NCI-H1105 treated with DMSO at 0.1 percent for 48 hours (cell line): Measurements from ENCODE around the gene TMEM80.

Source experiments
- DNase-seq: peaks from one replicate; lab custom pipeline; 2025; lab: John Stamatoyannopoulos, UW

TMEM80 gene

DNA sequence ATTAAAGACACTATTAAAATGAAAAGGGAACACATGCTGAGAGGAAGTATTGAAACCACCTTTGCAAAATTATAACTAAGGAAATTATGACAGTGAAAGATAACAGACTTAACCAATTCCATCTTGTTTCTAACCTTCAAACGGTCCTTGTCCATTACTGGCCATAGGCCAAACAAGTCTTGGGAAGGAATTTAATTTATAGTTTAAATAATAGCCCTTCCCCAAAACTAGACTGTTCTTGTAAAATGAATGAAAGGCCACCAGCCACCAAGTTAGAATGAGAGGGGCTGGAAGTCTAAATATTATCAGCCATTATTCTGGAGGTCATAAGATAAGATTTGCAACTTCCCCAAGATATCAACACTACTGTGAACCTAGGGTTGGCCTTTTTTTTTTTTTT is 49.8 kb downstream of the TMEM80 start:
- DNase-seq = no peak

DNA sequence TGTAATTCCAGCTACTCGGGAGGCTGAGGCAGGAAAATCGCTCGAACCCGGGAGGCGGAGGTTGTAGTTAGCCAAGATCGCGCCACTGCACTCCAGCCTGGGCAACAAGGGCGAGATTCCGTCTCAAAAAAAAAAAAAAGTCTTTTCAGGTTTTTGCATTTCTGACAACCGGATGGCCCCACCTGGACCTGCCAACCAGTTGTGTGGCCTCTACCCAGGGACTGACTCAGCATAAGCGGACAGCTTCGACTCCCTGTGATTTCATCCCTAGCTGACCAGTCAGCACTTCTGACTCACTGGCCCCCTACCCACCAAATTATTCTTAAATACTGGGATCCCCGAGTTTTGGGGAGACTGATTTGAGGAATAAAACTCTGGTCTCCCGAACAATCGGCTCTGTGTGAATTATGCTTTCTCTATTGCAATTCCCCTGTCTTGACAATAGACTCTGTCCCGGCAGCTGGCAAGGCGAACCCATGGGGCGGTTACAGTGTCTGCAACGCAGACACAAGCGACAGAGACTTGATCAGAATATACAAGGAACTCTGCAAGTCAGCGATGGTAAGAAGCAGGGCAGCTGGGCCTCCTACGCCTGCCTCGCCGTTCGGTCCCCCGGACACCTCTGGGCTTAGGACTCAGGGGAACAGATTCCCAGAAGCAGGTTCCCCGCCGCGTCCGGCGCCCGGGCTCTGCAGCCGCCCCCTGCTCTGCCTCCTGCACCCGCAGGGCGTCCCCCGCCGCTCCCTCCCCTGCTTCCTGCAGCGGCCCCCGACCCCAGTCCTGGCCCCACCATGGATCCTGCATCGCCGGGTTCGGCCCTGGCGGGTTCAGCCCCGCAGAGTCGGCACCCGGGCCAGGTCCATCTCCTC is 50.9 kb downstream of the TMEM80 start:
- peak; percentile 38 for DNase-seq

DNA sequence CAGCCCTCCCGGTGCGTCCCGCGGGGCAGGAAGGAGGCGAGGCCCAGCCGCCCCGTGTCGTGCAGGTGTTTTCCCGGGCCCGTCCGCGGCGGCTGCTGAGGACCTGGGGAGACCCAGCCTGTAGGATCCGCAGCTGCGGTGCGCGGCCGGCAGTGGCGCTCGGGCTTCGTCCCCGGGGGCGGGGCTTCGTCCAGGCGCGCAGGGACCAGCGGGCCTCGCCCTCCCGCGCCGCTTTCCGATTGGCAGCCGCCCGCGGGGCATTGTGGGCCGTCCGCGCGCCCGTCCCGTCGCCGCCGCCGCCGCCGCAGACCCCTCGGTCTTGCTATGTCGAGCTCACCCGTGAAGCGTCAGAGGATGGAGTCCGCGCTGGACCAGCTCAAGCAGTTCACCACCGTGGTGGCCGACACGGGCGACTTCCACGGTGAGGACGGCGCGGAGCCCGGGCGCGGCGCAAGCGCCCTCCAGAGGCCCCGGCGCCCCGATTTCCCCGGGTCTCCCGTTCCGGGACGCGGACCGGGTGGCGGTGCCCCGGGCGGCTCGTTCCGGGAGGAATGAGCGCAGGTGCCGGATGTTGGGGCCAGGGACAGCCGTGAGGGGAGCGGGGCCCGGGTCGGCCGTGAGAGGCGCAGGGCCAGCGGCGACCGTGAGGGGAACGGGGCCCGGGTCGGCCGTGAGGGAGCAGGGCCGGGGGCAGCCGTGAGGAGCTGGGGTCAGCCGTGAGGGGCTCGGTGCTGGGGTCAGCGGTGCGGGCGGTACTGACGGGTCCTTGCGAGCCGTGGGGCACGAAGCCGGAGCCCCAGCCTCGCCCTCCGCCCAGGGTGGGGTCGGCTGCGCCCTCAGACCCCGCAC is 51.8 kb downstream of the TMEM80 start, which contains the start of gene TALDO1:
Gene TALDO1, plus strand, starts transcription at position 307 of the 849 bp plus-strand sequence. Its CDS starts 18 bp downstream, at position 325.
- DNase-seq = peak; percentile 88

DNA sequence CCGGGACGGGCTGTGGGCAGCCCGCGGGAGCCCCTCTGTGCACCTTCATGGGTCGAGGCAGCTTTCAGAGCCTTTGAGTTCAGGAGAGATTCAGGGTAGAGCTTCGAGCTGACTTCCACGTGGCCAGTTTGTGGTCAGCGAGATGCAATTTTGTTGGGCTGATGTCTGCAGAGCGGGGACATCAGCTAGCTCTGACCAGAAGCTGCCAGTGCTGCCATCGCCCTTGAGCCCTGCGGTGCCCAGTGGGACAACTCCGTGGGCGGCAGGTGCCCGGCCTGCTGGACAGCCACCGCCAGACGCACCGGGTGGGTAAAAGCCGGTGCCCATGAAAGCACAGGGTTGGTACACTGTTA is 52.4 kb downstream of the TMEM80 start:
- no peak for DNase-seq

DNA sequence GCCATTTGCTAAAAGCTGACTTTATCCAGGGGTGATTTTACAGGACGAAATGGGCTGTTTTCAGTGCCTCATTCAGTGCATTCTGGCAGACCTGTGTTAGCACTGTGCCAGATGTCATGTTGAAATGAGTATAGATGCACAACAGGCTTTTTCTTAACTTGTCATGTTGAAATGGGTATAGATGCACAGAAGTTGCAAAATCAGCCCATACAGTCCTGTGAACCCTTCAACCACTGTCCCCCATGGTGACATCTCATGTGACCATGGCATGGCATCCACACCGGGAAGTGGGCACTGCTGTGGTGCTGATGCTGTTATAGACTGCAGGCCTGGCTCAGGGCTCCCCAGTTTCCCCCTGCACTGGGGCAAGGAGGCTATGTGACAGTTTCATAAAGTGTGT is 54.1 kb downstream of the TMEM80 start:
- DNase-seq = no peak
